Measurements from ENCODE around the gene ARHGAP26.

Gene ARHGAP26

DNA sequence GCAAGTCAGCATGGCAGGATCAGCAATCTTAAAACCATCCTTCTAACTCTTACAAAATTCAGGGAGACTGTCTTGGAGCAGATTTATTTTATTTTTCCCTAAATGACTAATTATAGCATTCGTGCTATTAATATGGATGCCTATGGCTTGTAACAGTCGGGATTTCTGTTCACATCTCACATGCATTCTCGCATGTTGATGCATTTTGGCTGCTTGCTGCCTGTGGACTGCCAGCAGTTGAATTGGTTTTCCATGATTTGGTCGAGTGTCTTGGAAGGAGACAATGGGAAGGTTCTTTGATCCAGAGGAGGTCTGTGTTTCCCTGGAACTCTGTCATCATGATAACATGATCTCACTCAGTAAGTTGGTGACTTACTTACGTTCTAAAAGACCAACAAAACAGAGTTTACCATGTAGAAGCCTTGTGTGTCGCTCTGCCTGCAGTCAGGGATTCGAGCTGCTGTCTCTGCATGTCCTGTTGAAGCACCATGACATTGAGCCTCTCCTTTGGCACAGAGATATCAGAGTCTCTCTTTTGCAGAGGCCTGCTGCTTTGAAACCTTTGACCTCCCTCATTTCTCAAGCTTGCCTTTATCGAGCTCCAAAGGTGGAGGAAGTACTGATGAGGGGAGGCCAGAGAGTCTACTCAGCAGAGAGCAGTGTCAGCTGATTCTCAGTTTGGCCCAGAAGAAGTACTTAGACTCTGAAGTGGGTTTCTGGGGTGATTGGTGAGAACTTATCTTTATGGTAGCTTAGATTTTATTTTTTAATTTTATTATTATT is 82.4 kb downstream of the ARHGAP26 start:
- DNase-seq (ENCODE audit: low spot score), result no peak

DNA sequence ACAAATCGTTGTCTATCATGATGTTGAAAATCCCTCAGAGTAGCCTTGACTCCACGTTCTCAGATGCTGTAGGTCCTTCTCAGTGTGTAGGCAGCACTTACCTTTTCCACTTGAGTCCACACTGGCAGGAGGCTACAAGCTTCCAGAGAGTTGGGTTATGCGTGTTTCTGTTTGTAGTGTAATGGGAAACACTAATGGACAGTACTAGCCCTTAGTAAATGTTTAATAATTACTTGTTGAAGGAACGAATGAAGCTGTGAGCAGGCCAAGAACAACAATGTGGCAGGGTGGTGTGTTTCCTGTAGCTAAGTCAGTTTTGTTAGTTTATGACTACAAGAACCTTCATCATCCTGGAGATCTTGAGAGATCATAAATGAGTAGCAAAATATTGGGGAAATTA is 83.5 kb downstream of the ARHGAP26 start:
- DNase-seq (ENCODE audit: low spot score), result no peak

DNA sequence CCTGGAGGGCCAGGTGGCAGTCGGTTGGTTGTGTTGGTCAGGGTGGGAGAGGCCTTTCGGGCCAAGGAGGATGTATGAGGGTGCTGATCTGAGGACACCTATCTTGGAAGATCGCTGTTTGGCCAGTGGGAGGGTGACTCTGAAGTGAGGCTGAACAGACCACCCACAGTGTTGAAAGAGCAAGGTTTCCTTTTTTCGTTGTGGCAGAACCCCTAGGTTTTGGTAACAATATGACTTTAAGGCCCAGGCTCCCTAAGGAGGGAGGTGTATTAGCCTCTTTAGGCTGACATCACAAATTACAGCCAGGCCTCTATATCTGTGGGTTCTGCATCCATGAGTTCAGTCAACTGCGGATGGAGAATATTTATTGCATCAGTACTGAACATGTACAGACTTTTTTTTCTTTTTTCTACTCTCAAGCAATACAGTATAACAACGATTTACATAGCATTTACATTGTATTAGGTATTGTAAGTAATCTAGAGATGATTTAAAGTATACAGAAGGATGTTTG is 86.1 kb downstream of the ARHGAP26 start:
- no peak for DNase-seq (ENCODE audit: low spot score)

DNA sequence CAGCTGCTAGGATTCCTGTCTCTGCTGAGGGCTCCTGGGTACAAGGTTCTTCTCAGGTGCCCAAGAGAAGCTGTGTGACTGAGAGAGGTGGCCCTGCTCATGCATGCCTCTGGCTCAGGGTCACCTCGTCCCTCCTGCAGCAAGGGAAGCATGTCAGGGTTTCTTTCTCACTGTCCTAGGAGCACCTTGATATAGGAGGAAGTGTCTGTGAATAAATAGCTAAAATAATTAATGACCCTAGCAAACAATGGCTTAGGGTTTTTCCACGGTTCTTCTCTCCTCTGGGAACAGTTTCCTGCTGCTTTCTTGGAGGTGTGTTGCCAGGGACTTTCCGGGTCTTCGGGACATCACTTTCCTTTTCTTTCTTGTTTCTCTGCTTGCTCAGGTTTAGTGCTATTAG is 87.2 kb downstream of the ARHGAP26 start:
- no peak for DNase-seq (ENCODE audit: low spot score)

DNA sequence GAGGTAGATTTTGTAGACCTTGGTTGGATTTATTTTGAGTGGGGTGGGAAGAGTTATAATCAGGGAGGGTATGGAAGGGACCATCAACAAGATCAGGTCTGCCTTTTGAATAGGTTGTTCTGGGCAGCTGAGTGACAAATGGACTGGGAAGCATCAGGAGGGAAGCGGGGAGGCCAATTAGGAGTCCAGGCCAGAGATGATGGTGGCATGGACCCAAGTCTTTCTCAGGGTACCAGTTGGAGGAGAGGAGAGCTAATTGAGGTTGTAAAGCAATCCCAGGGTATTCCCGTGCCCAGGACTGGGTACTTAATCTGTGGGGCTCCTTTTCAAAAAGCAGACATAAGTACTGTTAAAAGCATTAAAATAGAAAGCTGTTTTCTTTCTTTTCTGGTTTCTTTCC is 88.9 kb downstream of the ARHGAP26 start:
- no peak for DNase-seq (ENCODE audit: low spot score)

DNA sequence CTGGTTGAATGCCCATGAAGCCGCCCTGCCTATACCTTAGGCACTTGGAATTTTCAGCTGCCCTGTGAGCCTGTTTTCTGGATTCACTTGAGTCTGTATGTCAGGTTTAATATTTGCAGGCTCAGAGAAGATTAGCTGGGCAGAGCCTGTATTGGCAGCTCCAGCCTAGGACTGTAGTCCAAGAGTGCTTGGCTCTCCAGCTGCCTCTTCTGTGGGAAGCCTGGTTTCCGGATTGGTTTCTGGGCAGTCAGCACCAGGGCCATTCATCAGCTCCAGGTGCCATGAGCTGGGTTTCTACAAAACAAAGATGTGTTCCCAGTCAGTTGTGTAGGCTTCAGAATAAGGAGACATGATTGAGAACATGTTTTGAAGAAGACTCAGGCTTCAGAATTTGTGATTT is 90.1 kb downstream of the ARHGAP26 start:
- no peak for DNase-seq (ENCODE audit: low spot score)

DNA sequence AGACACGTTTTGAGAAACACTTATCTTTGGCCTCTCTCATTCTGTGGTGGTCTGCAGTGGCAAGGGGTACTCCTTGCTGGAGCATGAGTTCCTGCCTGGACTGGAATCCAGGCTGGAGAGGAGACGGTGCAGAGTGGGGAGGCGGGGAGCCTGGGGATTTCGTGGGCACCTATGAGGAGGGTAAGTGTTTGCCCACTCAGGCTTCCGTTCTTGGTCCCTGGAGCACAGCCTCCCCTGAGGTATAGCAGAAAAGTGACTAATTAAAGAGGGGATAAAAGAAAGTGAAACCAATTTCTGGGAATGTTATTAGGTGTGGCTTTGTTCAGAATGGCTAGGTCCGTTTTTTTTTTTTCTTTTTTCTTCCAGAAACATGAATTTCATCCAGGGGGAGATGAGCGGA is 90.8 kb downstream of the ARHGAP26 start:
- peak; percentile 43 for DNase-seq (ENCODE audit: low spot score)

DNA sequence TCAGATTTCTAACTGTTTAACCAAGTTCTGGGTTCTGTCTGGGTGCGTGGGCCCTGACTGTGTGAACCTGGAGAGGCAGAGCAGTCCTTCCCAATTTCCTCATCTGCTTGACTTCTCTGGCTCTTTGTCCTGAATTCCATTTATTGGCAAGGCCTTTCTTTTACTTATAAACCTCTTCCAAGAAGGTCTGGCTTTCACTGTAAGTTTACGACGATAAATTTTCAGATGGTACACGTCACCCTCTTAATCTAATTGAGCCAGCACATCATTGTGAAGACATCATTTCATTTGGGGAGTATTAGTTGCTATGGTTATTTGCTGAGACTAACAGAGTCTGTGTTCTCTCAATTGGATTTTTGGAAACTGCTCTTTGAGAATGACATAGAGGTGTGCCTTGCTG is 92.4 kb downstream of the ARHGAP26 start:
- DNase-seq (ENCODE audit: low spot score), result no peak

DNA sequence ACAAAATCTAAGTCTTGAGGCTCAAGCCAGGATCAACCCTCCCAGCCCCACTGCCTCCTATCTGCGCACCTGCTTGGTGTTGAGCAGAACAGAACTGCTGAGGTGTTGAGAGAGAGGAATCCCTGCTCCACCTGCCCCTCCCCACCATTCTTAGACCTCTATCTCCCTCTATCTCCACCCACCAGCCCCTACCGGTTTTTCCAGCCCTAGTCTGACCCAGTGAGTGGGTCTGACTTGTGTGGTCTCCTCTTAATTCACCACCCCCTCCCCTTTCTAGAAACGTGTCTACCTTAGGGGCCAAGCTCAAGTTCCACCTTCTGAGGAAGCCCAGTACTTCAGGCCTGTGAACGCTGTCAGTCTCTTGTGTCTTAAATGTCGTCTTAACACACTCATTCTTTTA is 93.7 kb downstream of the ARHGAP26 start:
- DNase-seq (ENCODE audit: low spot score), result no peak

DNA sequence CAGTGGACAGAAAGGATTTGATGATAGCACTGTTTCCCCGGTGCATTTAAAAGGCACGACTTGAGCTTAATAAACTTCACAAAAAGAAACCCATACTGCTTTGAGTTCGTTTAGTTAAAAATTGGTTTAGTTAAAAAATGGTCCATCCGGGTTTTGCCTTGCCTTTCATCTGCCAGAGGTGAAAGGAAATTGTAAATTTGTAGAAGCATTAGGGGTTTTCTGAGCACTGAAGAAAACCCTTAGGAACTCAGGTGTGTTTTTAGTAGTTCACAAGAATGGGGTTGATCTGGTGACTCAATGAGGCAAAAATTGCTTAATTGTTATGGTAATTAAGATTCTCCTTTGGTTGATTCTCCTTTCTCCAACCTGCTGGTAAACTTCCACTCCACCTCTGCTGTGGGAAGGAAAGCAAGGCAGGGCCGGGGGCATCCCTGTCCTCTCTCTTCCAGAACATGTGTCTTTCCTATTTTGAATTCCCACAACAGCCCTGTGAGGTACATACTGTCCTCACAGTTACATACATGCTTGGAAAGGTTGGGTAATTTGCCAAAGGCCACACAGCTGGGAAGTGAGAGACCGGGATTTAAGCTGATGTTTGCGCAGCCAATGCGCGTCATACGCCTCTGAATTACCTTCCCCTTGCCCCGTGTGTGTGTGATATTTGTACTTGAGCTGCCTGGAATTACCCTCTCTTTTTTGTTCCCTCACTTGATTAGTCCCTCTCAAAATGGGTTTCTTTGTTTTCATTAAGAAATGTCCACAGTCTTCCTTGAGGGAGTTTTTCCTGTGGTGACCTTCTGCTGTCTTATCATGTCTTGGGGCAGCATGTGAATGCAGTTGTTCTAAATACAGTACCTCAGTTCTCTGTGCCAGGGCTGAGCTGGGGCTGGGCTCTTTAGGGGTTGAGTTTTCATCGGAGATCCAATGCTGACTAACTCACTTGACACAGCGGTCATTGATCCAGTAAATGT is 94.4 kb downstream of the ARHGAP26 start:
- DNase-seq (ENCODE audit: low spot score), result no peak

DNA sequence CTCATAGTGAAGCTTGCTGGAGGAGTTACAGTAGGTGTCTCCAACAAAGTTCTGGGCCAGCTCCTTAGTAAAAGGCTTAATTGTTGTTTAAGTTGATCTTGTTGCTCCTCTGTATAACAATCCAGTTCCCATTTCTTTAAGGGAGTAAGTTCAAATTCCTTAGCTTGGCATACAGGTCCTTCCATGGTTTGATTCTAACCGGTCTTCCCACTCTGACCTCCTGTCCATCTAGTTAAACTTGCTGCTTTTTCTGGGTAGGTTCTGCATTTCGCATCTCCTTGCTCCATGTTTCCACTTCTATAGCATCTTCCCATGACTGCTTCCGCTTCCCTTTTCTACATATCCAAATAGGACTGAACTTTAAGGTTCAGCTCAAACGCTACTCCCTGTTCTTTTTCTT is 95.5 kb downstream of the ARHGAP26 start:
- no peak for DNase-seq (ENCODE audit: low spot score)

DNA sequence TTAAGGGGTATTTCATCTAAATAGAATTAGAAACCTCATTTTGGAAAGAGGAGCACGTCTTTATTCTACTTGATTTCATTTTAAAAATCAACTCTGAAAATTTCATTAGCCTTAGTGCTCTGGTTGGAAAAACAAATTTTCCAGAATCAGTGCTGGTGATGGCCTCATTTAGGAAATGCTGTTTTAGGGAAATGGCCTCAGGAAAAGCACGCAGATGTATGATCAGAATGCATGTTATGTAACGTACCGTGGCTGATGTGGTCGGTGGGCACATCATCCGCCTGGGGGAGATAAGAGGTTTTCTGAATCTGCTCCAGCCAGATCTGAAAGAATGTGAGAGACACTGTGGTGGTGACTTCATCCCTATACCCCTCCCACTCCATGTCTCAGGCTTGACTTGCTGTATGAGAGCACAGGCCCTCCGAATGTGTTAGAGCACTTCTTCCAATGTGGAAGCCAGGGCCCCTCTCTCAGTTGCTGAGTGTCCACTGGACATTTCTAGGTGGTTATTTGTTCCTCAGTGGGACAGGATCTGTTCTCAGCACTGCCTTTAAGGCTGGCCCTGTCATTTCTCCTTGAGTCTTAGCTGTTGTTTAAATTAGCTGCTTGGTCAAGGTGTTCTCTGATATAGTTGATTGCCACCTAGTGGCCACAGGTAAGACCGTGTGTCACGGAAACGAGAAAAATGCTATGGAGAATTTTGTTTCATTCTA is 96.5 kb downstream of the ARHGAP26 start:
- DNase-seq (ENCODE audit: low spot score), result peak; percentile 81

DNA sequence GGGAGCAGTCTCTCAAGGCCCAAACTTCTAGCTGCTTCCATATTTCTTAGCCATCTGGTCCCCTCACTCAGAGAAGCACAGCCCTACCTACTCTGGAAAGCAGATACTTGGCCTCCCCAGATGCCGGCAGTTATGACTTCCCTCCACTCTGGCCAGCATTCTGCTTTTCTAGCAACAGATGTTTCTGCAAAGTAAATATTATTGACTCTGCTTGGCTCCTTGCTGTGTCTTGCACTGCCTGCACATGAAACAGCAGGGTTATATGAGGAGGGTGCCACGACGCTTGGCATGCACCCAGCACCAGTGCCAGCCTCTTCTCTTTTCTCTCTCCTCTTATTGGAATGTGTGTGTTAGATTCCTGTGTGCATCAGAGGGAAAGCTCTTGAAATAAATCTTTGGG is 99.7 kb downstream of the ARHGAP26 start:
- DNase-seq (ENCODE audit: low spot score), result no peak

DNA sequence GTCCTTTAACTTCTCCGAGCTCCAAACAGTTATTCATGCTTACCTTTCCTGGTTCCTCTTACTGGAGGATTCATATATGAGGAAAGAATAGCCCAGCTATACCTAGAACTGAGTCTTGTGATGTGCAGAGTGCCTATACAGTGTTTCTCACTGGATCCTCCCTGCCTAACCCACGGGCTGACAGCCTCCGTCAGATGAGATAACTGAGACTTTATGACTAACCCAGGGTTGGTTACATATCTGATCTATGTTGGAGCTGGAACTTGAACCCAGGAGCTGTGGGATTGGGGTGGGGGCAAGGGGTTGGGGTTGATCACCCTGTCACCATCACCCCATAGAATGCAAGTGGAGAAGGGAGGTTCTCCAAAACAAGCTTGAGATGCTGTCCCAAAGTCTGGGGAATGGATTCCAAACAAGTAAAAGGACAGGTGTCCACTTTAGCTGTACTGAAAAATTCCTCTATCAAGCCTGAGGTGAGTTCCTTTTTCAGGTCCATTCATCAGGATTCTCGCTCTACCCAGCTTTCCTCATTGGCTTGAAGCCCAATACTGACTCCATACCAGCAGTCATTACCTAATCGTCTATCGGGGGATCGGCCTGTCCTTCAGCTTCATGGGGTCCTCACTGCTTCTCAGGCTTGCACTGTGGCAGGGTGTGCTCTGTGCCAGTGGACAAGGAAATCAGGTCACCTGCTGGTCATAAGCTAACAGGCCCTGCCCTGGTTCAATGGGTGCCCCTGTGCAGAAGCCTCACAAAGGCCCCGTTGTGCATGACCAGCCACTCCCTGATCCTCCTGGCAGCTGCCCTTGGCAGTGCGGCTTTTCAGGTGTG is 100.6 kb downstream of the ARHGAP26 start:
- peak; percentile 79 for DNase-seq (ENCODE audit: low spot score)

DNA sequence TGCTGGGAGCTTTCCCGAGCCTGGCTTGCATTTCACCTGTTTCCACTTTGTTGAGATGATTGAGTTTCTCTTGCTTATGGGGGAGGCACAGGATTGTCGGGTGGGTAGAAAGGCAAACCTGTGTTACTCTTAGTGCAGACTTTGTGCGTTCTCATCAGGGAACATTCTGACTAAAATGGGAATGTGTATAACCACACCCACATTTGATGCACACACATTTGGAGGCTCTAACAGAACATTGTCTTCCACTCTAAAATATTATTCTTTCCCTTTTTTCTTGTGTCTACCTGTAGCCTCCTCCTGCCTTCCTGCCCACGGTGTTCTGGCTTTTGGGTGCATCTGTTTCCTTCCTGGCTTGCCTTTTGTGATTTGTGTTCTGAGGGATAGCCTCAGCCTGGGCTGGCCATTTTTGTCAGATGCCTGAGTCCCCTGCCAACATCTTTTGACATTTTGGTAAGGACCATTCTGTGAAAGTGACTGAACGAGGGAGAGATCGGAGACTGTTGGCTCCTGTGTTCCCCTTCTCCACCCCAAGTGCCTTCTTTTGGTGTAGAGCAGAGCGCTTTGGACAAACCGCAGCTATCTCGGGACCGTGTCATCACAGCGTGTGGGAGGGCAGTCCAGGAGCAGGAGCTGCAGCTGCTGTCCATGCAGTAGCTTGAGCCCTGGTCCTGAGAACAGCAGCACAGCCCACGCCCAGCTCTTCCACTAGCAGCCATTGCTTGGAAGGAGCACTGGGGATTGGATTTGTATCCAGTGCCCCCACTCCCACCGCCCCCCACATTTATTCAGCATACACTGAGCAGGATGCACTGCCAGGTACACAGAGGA is 101.4 kb downstream of the ARHGAP26 start:
- DNase-seq (ENCODE audit: low spot score), result no peak

DNA sequence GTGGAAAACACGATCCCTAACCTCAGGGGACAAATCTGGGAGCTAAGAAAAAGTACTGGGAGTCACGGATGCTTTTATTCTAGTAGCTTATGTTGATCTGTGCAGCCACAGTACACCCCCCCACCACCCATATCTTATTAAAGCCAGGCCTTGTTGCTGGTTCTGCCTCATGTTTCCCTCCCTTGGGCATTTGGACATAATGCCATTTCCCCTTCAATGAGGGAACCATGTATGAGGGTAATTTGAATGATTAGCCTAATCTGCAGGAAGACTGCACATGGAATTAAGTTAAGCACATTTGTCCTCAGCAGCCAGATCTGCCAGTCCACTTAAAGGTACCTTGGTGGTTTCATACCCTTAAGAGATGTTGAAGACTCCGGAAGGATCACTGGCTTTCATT is 102.0 kb downstream of the ARHGAP26 start:
- DNase-seq (ENCODE audit: low spot score), result no peak

DNA sequence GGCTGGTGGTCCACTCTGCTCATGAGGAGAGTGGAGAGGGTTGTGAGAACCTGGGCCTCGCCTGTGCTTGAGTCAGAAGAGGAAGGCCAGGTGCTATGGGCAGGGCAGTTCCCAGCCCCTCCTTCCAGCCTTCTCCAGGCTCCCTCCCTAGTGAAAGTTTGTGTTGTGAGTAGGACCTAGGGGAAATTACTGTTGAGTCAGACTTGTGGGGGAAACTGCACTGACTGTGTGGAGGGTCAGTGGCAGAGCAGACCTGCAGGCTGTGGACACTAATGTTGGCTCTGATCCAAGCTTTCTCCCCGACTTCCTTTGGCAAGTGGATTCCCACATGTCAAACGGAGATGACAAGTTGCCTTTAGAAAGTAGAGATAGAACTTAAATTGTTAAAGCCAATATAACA is 102.6 kb downstream of the ARHGAP26 start:
- peak; percentile 86 for DNase-seq (ENCODE audit: low spot score)

DNA sequence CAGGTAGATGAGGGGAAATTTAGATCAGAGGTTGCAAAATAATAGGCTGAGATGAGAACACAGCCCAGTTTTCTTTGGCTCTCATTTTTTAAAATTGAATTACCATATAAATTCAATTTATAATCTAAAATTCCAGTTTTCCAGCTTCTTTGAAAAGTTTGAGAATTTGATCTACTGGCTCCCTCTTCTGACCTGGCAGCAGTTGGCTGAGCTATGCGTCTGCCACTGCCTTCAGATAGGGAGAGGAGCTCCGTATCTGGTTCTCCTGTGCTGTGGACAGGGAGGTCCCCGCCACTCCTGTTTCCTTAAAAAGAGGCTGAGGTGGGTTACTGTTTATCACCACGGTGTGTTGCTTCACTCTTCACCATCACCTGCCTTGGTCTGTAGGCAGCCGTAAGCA is 103.7 kb downstream of the ARHGAP26 start:
- no peak for DNase-seq (ENCODE audit: low spot score)

DNA sequence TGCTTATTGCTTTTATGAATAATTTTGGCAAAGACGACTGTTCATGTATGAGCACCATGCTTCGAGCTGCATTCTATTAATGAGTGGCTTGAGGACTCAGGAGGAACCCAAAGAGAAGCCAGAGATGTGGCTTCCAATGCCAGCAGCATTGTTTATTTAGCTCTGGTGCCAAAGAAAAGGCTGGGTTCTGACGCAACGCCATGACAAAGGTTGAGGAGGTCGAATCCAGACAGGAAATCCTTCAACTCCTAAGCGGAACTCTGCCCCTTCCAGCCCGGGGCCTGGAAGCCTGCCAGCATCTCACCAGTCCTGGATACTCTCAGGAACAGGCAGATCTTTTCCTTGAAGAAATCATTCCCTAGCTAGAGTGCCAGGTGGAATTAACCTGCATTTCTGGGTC is 104.4 kb downstream of the ARHGAP26 start:
- peak; percentile 95 for DNase-seq (ENCODE audit: low spot score)

DNA sequence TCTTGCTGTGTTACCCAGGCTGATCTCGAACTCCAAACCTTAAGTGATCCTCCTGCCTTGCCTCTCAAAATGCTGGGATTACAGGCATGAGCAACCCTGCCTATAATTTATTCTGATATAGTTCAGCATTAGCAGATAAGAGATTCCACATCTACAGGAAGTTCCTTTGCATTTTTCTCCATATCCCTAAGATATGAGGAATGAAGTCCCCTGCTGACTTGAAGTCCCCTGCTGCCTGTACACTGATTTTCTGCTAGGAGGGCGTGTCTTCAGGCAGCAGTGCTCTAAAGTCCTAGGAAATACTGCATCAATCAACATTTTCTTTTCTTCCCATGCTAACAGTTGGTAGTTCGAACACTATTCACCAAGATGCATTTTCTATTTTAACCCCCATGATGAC is 105.8 kb downstream of the ARHGAP26 start:
- DNase-seq (ENCODE audit: low spot score), result no peak

DNA sequence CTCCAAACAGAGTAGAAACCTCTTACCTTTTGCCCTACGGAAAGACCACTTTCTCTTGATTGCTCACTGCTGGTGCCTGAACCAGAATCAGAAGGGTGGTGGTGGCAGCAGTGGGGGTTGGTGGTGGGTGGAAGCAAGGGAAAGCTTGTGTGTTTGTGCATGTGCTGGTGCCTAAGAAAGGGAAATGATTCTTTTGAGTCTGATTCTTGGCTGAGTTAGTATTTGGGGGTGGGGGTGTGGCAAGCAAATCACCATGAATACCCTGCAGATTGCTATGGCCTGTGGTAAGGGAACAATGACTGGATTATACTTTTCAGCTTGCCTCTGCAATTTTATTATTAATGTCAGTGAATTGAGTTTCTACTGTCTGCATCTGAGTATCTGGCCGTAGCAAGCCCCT is 106.6 kb downstream of the ARHGAP26 start:
- no peak for DNase-seq (ENCODE audit: low spot score)

All from LoVo (cell line).